ENCODE measurements around the gene CLPSL1. TPM values are rescaled to one million over a fixed set of nuclear protein-coding genes. Genes with fewer than 3 reads are reported as not detected.

The CLPSL1 gene
- total and polyA plus RNA-seq, 2 of the 13 experiments (the other 11 are each of a cell fraction or from before 2014, with no cell fraction given) = not detected

DNA sequence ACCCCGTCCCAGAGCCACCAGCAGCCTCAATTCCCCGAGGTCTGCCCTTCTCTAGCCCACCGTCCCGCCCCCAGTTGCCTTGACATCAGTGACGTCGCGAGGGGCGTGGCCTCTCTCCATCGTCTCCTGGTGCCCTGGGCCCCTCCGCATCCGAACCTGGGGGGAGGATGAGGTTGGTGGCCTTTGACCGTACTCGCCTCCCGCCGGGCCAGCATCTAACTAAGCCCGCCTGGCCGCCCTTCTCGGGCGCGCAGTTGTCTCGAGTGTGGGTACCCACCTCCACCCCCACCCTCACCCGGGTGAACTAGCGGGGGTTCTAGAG, 49.4 kb upstream of the CLPSL1 start (continued):
- TF ChIP-seq TCF12 (IDR thresholded peaks at IDR 0.05) (no peak), TCF12 (CRISPR knock-in tag; IDR thresholded peaks at IDR 0.05) (no peak), DR1 (CRISPR knock-in tag; IDR thresholded peaks at IDR 0.05) (no peak), HOXD1 (CRISPR knock-in tag; IDR thresholded peaks at IDR 0.05) (no peak), CBFB (CRISPR knock-in tag; IDR thresholded peaks at IDR 0.05) (peak; percentile 27), ZNF619 (CRISPR knock-in tag; IDR thresholded peaks at IDR 0.05) (no peak), ZNF766 (CRISPR knock-in tag; IDR thresholded peaks at IDR 0.05; ENCODE audit: borderline replicate concordance) (no peak), ATAD3A (CRISPR knock-in tag; IDR thresholded peaks at IDR 0.05) (no peak), CEBPG (CRISPR knock-in tag; IDR thresholded peaks at IDR 0.05) (no peak), ZNF776 (CRISPR knock-in tag; IDR thresholded peaks at IDR 0.05) (no peak), KDM1A (CRISPR knock-in tag; IDR thresholded peaks at IDR 0.05) (peak; percentile 85), SUZ12 (IDR thresholded peaks at IDR 0.05; ENCODE audit: low read depth, low read length) (no peak), SRSF1 (optimal IDR thresholded peaks at IDR 0.05; ENCODE audit: low read depth, low read length) (peak; percentile 61), BRD4 (CRISPR knock-in tag; IDR thresholded peaks at IDR 0.05) (no peak), ZNF224 (CRISPR knock-in tag; IDR thresholded peaks at IDR 0.05) (peak; percentile 92; the same call in 1 of the 2 replicates), NFYC (CRISPR knock-in tag; IDR thresholded peaks at IDR 0.05) (no peak), ZNF577 (CRISPR knock-in tag; IDR thresholded peaks at IDR 0.05; ENCODE audit: borderline replicate concordance, low read depth) (no peak), ZBTB42 (CRISPR knock-in tag; IDR thresholded peaks at IDR 0.05) (0 out of 2 replicates have a peak, but pooled peaks have one; percentile 3), ZNF530 (CRISPR knock-in tag; IDR thresholded peaks at IDR 0.05; ENCODE audit: low read depth) (no peak)
- TF ChIP-seq, protein P1, sequence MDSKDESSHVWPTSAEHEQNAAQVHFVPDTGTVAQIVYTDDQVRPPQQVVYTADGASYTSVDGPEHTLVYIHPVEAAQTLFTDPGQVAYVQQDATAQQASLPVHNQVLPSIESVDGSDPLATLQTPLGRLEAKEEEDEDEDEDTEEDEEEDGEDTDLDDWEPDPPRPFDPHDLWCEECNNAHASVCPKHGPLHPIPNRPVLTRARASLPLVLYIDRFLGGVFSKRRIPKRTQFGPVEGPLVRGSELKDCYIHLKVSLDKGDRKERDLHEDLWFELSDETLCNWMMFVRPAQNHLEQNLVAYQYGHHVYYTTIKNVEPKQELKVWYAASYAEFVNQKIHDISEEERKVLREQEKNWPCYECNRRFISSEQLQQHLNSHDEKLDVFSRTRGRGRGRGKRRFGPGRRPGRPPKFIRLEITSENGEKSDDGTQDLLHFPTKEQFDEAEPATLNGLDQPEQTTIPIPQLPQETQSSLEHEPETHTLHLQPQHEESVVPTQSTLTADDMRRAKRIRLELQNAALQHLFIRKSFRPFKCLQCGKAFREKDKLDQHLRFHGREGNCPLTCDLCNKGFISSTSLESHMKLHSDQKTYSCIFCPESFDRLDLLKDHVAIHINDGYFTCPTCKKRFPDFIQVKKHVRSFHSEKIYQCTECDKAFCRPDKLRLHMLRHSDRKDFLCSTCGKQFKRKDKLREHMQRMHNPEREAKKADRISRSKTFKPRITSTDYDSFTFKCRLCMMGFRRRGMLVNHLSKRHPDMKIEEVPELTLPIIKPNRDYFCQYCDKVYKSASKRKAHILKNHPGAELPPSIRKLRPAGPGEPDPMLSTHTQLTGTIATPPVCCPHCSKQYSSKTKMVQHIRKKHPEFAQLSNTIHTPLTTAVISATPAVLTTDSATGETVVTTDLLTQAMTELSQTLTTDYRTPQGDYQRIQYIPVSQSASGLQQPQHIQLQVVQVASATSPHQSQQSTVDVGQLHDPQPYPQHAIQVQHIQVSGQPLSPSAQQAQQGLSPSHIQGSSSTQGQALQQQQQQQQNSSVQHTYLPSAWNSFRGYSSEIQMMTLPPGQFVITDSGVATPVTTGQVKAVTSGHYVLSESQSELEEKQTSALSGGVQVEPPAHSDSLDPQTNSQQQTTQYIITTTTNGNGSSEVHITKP (CRISPR knock-in tag; IDR thresholded peaks at IDR 0.05; ENCODE audit: low read depth) = no peak; the same call in 1 of the 2 replicates
- TF ChIP-seq, protein P2, sequence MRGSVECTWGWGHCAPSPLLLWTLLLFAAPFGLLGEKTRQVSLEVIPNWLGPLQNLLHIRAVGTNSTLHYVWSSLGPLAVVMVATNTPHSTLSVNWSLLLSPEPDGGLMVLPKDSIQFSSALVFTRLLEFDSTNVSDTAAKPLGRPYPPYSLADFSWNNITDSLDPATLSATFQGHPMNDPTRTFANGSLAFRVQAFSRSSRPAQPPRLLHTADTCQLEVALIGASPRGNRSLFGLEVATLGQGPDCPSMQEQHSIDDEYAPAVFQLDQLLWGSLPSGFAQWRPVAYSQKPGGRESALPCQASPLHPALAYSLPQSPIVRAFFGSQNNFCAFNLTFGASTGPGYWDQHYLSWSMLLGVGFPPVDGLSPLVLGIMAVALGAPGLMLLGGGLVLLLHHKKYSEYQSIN (CRISPR knock-in tag; IDR thresholded peaks at IDR 0.05; ENCODE audit: borderline replicate concordance) = no peak
- TF ChIP-seq, protein P3, sequence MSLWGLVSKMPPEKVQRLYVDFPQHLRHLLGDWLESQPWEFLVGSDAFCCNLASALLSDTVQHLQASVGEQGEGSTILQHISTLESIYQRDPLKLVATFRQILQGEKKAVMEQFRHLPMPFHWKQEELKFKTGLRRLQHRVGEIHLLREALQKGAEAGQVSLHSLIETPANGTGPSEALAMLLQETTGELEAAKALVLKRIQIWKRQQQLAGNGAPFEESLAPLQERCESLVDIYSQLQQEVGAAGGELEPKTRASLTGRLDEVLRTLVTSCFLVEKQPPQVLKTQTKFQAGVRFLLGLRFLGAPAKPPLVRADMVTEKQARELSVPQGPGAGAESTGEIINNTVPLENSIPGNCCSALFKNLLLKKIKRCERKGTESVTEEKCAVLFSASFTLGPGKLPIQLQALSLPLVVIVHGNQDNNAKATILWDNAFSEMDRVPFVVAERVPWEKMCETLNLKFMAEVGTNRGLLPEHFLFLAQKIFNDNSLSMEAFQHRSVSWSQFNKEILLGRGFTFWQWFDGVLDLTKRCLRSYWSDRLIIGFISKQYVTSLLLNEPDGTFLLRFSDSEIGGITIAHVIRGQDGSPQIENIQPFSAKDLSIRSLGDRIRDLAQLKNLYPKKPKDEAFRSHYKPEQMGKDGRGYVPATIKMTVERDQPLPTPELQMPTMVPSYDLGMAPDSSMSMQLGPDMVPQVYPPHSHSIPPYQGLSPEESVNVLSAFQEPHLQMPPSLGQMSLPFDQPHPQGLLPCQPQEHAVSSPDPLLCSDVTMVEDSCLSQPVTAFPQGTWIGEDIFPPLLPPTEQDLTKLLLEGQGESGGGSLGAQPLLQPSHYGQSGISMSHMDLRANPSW (CRISPR knock-in tag; IDR thresholded peaks at IDR 0.05; ENCODE audit: borderline replicate concordance) = no peak
- TF ChIP-seq, protein P4, sequence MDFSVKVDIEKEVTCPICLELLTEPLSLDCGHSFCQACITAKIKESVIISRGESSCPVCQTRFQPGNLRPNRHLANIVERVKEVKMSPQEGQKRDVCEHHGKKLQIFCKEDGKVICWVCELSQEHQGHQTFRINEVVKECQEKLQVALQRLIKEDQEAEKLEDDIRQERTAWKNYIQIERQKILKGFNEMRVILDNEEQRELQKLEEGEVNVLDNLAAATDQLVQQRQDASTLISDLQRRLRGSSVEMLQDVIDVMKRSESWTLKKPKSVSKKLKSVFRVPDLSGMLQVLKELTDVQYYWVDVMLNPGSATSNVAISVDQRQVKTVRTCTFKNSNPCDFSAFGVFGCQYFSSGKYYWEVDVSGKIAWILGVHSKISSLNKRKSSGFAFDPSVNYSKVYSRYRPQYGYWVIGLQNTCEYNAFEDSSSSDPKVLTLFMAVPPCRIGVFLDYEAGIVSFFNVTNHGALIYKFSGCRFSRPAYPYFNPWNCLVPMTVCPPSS (IDR thresholded peaks at IDR 0.05) = no peak
- TF ChIP-seq, protein P5, sequence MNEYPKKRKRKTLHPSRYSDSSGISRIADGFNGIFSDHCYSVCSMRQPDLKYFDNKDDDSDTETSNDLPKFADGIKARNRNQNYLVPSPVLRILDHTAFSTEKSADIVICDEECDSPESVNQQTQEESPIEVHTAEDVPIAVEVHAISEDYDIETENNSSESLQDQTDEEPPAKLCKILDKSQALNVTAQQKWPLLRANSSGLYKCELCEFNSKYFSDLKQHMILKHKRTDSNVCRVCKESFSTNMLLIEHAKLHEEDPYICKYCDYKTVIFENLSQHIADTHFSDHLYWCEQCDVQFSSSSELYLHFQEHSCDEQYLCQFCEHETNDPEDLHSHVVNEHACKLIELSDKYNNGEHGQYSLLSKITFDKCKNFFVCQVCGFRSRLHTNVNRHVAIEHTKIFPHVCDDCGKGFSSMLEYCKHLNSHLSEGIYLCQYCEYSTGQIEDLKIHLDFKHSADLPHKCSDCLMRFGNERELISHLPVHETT (CRISPR knock-in tag; conservative IDR thresholded peaks at IDR 0.05) = no peak
